ENCODE data around the gene DHX30. TPM values are rescaled to one million over a fixed set of nuclear protein-coding genes. Genes with fewer than 3 reads are reported as not detected.

The DHX30 gene
- total RNA-seq, 1 donor: 77.7 TPM

DNA sequence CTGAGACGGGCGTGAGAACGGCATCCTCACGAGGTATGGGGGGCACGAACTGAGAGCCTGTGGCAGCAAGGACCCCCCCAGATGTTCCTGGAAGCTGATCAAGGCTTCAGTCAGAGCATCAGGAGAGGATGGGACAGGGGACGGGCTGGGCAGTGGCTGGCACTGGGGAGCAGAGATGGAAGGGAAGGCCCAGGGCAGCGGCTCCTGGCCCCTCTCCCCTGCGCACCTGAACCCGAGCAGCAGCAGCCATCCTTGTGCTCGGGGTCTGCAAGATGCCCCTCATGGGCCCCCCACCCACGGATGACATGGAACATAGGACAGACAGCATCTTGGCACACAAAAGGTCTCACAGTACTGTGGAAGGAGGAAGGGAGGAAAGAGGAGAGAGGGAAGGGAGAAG is 51.3 kb downstream of the DHX30 start:
- no peak overlapping the region for H3K4me3 ChIP-seq (ENCODE audit: low read depth, low read length)
- TF ChIP-seq, protein P1, sequence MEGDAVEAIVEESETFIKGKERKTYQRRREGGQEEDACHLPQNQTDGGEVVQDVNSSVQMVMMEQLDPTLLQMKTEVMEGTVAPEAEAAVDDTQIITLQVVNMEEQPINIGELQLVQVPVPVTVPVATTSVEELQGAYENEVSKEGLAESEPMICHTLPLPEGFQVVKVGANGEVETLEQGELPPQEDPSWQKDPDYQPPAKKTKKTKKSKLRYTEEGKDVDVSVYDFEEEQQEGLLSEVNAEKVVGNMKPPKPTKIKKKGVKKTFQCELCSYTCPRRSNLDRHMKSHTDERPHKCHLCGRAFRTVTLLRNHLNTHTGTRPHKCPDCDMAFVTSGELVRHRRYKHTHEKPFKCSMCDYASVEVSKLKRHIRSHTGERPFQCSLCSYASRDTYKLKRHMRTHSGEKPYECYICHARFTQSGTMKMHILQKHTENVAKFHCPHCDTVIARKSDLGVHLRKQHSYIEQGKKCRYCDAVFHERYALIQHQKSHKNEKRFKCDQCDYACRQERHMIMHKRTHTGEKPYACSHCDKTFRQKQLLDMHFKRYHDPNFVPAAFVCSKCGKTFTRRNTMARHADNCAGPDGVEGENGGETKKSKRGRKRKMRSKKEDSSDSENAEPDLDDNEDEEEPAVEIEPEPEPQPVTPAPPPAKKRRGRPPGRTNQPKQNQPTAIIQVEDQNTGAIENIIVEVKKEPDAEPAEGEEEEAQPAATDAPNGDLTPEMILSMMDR (IDR thresholded peaks at IDR 0.05; ENCODE audit: insufficient read depth, low read depth, low read length): no peak
- no peak for DNase-seq (ENCODE audit: low read depth)

DNA sequence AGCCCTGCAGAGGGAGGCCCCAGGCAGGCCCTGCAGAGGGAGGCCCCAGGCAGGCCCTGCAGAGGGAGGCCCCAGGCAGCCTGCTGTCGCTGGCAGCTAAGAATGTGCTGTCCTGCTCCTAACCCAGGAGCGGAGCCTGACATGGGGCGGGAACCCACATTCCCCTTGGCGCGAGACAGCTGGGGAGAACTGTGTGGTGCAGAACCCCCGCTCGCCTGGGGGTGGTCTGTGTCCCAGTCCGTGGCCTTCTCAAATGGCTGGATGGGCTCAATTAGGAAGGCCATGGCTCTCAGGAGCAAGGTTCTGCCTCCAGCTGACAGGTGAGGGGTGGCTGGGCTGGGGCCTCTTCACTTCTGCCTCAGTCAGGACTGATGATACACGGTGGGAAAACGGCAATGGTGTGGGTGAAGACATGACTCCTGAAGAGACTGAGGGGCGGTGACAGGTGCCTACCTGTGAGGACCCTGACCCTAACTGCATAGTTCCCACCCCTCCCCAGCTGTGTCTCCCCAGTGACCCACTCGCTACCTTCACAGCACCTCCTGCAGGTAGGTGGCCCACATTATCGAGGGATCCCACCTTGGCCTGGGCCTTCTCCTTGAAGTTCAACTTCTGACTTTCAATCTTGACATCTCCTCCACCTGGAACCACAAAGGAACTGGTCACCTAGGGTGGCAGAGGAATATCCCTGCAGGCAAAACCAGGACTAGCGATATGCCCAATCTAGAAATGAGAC is 52.0 kb downstream of the DHX30 start:
- no peak for DNase-seq (ENCODE audit: low read depth)
- TF ChIP-seq, protein P1 (IDR thresholded peaks at IDR 0.05; ENCODE audit: insufficient read depth, low read depth, low read length): no peak
- H3K4me3 ChIP-seq (ENCODE audit: low read depth, low read length): no peak overlapping the region

DNA sequence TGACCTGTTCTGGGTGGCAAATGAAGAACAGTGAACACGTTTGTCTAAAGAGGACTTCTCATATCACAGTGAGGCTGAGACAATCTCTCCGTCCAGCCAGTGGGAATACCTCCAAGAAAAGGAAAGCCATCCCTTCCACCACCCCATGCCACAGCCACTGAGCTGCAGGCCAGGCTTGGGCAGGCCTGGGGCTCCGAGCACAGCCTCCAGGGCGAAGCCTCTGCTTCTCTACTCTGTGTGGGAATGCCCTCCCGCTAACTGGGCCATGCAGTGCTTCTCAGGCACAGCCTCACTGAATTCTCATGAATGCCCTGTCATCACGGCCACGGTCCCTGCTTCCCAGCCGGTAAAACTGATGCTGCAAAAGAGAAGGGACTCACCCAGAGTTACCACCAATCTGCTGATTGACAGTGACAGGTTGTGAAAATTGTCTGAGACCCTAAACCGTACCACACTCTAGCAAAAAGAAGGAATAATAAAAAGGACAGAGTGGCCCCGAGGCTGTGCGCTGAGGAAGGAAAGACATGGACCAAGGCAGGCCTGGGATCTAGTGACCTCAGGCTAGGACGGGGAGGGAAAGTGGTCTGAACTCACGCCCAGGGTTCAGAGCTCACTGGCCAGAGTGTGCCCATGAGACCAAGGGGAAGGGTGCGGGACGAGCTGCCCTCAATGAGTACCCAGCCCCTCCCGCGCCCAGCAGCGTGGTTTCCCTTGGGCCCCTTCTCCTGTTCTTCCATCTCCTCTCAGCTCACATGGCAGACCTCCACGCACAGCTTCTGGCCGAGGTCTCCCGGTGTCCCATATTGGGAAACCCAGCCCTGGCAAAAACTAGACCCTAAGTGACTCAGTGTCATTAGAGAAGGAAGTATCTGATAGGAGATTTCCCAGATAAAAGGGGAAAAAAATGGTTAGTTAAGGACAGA is 52.8 kb downstream of the DHX30 start:
- H3K4me3 ChIP-seq (ENCODE audit: low read depth, low read length): no peak overlapping the region
- TF ChIP-seq, protein P1 (IDR thresholded peaks at IDR 0.05; ENCODE audit: insufficient read depth, low read depth, low read length): no peak
- no peak for DNase-seq (ENCODE audit: low read depth)

DNA sequence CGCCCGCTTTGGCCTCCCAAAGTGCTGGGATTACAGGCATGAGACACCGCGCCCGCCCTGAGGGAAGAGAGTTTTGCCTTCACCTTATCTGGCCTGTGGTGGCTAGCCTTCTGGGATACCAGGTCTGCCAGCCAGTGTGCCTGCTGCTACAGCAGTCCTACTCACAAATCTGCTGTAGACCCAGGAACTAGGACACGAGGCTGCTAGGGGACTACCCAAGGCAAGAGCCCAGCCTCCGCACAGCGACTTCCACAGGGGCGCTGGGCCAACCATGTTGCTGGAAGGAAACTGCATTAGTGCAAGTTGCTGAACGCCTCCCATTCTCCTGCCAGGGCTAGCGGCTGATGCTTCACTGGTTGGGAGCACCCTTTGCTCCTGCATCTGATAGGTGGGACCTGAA is 53.7 kb downstream of the DHX30 start:
- TF ChIP-seq, protein P1 (IDR thresholded peaks at IDR 0.05; ENCODE audit: insufficient read depth, low read depth, low read length): no peak
- no peak for DNase-seq (ENCODE audit: low read depth)
- H3K4me3 ChIP-seq (ENCODE audit: low read depth, low read length): no peak overlapping the region

DNA sequence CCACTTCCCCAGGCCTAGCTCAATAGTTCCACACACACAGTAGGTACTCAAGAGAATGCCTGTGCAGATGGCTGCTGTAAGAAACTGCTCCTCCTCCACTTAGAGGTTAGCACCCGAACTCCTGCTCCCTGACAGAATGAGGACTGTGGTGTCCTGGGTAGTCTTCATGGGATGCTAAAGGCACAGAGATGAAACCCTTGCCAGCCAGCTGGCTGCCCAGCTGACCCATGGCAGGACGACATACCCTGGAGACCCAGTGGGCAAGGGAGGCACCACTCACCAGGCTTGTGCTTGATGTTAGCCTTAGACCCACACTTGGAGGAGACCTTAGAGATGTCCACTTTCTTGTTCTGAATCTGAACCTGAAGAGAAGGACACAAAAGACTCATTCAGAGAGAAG is 54.2 kb downstream of the DHX30 start:
- TF ChIP-seq, protein P1 (IDR thresholded peaks at IDR 0.05; ENCODE audit: insufficient read depth, low read depth, low read length): no peak
- no peak overlapping the region for H3K4me3 ChIP-seq (ENCODE audit: low read depth, low read length)
- DNase-seq (ENCODE audit: low read depth): no peak

DNA sequence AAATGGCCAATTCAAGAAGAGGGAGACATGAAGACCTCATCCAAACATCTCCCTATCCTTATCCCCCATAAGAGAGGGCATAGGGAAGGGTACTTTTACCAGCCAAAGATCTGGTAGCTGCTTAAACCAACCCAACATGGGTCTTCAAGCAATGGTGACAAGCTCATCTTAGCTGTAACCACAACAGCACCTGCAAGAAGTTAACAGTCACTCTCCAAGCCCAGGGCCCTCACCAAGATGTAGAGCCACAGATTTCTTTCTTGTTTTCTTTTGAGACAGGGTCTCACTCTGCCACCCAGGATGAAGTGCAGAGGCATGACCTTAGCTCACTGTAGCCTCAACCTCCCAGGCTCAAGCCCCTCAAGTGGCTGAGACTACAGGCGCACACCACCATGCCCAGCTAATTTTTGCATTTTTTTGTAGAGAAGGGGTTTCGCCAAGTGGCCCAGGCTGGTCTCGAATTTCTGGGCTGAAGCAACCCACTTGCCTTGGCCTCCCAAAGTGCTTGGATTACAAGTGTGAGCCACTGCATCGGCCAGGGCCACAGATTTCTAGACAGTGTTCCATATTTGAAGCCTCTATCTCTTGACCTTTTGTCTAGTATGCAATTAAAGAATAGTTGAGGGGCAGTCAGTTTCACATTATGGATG is 57.1 kb downstream of the DHX30 start:
- DNase-seq (ENCODE audit: low read depth): no peak
- H3K4me3 ChIP-seq (ENCODE audit: low read depth, low read length): no peak overlapping the region
- TF ChIP-seq, protein P1 (IDR thresholded peaks at IDR 0.05; ENCODE audit: insufficient read depth, low read depth, low read length): no peak

Data from fibroblast of villous mesenchyme (primary cell).